Activated naive CD4-positive, alpha-beta T cell treated with anti-CD3 and anti-CD28 coated beads, Interleukin-2, amount 50 U/mL, for 72 hours (primary cell): ENCODE measurements around the gene SNX30. TPM values are rescaled to one million over a fixed set of nuclear protein-coding genes. Genes with fewer than 3 reads are reported as not detected.

Experiments used
- ATAC-seq, 2 donors: fragments of 150-1000 bp; cut with Tn5 transposase; 2 replicates each; pipeline ENCODE4 v1.10.0; 2021; ENCODE audit warnings: mild to moderate bottlenecking in 2 of 2, moderate library complexity in 2 of 2
- DNase-seq, 2 donors: peaks; one replicate each; pipeline ENCODE4 v3.0.0; 2021 to 2022; ENCODE audit warnings: low spot score in 2 of 2
- H3K27ac Mint-ChIP-seq, 2 donors: one replicate each; pipeline ENCODE4 v1.8.0; 2022; ENCODE audit warnings: mild to moderate bottlenecking in 2 of 2, mixed read lengths in 2 of 2
- H3K36me3 Mint-ChIP-seq, 2 donors: one replicate each; pipeline ENCODE4 v1.8.0; 2022; ENCODE audit warnings: mixed read lengths in 2 of 2
- H3K9me3 Mint-ChIP-seq, 2 donors: one replicate each; pipeline ENCODE4 v1.8.0; 2022; ENCODE audit warnings: mixed read lengths in 2 of 2
- total RNA-seq, 2 donors: library from RNA; stranded (reverse); gene quantifications; one replicate each; pipeline ENCODE4 v1.2.3, GENCODE V29; 2022

The SNX30 gene
- total RNA-seq, 2 donors from 2014 or later, result 5.6 to 7.9 TPM

DNA sequence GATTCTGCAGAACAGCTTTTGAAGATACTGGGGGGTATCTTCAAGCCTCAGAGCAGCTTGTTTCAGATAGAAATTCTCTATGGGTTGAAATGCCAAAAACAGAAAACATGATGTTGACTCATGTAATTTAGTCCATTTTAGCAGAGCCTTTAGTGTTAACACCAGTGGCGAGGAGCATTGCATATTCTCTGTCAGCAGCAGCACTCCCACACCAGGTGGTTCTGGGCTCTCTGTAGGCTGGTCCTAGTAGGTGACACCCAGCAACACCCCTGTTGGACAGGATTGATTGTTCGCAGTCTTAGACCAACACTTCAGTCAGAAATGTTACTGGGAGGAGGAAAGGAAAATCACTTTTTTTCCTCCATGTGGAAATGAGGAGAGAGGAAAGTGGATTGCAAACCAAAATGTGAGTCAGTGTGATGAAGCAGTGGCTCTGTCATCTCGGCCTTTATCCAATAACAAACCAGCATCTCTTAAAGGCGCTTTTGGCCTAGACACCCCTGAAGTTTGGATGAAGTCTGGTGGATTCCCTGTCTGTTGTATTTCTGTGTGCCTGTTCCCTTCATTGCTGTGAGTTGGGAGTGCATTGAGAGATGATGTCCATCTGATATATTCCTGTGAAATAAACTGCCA is 123.3 kb downstream of the SNX30 start:
- no peak overlapping the region for H3K27ac Mint-ChIP-seq
- ATAC-seq, result no peak
- peaks cover 0 to 4% of the 10 kb centered on the region in 2 donors for H3K9me3 Mint-ChIP-seq
- no peak for DNase-seq
- peaks cover 0 to 7% of the 10 kb centered on the region in 2 donors for H3K36me3 Mint-ChIP-seq

DNA sequence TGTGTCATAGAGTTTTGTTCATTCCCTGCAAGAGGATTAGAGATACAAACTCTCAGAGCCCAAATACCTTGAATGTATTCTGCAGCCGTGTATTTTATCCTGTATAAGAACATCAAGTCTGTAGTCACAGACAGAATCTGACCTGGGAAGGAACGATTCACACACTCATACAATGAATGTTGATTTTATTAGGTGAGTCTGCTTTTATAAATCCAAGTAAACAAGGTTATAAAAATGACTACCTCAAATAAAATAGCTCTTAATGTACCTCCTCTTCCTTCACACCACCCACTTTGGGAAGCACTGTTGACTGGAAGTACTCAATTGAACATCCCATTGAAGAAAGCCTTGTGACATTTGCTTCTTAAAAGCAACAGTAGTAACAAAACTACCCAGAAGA is 128.2 kb downstream of the SNX30 start:
- H3K36me3 Mint-ChIP-seq, result no peaks in the 10 kb centered on the region
- ATAC-seq, result no peak
- H3K9me3 Mint-ChIP-seq, result peaks cover 0 to 4% of the 10 kb centered on the region in 2 donors
- H3K27ac Mint-ChIP-seq, result no peak overlapping the region
- DNase-seq, result no peak

DNA sequence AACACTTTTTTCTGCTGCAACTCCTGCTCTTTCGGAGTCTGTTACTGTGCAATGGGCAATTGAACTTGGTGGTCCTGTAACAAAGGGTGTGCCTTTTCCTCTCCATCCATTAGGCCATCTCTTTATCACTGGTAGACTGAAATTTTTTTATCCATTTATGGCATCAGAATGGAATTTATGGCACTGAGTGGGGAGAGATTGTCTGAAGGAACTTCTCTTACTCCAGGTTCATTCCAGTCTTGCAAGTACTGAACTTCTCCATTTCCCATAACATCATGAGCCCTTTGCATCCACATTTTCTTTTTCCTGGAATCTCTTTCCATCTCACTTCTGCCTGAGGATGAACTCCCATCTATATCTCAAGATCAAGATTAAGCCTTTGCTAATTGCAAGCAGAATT is 130.1 kb downstream of the SNX30 start:
- peaks cover 0 to 4% of the 10 kb centered on the region in 2 donors for H3K9me3 Mint-ChIP-seq

DNA sequence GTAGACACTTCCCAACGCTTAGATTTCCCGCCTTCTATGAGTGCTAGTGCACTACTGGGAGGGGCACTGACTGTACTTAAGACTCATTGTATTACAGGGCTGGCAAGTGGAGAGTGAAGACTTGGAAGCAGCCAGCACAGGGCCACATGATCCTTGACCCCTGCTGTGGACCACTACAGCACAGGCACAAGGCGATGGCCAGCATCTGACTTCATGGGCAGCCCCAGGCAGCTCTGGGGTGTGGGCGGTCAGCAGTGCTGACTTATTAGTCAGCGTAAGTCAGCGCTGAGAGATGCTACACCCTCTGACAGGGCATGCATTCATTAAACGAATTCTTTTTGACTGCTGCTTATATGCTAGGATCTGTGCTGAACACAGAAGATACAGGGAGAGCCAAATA is 130.8 kb downstream of the SNX30 start:
- Mint-ChIP-seq H3K9me3 (no peaks in the 10 kb centered on the region), H3K27ac (no peak overlapping the region), H3K36me3 (no peaks in the 10 kb centered on the region)
- ATAC-seq (no peak), DNase-seq (no peak)

More for the DNA sequence above, 130.1 kb downstream of the SNX30 start:
- Mint-ChIP-seq H3K27ac (no peak overlapping the region), H3K36me3 (no peaks in the 10 kb centered on the region)
- no peak for DNase-seq
- no peak for ATAC-seq

DNA sequence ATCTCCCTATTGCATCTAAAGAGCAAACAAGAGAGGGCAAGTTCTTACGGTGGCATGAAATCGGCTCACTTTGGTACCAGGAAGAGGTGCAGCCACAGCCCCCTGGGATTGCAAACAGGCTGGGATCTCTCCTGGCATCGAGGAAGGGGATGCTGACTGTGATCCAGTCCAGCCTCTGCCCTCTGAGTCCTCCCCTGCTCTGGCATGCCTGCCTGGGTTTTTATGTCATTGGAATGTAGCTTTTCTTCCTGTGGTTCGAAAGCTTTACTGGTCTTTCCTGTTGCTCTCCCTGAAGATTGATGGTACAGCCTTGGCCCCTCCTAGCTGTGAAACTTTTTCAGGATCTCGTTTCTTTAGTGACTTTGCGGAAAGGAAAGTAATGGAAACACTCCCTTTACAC is 133.5 kb downstream of the SNX30 start:
- H3K27ac Mint-ChIP-seq, result no peak overlapping the region
- ATAC-seq, result no peak
- no peaks in the 10 kb centered on the region for H3K36me3 Mint-ChIP-seq
- no peaks in the 10 kb centered on the region for H3K9me3 Mint-ChIP-seq
- no peak for DNase-seq

DNA sequence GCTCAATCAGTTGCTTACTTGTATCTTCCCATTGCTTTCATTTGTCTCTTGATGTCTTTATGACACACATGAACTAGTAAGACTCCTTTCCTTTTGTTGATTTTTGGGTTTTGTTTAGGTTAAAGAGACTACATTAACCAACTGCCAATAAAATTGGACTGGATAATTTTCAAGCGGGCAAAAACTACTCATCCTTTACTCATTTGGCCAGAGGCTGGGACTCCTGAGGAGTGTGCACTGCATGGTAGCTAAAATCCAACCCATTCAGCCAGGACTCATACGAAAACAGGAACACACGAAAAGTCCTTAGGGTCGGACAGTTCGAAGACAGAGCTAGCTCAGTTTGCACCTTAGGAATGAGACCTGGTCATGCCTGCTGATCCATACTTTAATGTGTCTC is 134.2 kb downstream of the SNX30 start:
- Mint-ChIP-seq H3K27ac (no peak overlapping the region), H3K9me3 (no peaks in the 10 kb centered on the region)
- ATAC-seq, result no peak

DNA sequence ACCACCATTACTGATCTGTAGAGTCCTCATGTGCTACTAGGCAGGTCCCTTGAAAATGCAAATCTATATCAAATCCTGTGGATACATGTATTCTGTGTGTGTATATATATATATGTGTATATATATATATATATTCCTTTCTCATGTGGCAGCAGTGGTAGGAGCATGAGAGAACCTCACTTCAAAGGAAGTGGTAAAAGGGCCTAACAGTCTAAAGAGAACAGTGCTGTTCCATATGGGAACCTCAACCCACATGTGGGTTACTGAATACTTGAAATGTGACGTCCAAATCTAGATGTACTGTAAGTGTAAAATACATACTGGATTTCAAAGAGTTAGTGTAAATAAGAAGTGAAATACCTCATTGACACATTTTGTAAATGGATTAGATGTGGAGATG is 134.8 kb downstream of the SNX30 start:
- no peak overlapping the region for H3K27ac Mint-ChIP-seq
- no peaks in the 10 kb centered on the region for H3K9me3 Mint-ChIP-seq
- ATAC-seq (no peak), DNase-seq (no peak)
- peaks cover 0 to 10% of the 10 kb centered on the region in 2 donors for H3K36me3 Mint-ChIP-seq

More for the DNA sequence above, 134.2 kb downstream of the SNX30 start:
- no peak for DNase-seq
- peaks cover 0 to 4% of the 10 kb centered on the region in 2 donors for H3K36me3 Mint-ChIP-seq

DNA sequence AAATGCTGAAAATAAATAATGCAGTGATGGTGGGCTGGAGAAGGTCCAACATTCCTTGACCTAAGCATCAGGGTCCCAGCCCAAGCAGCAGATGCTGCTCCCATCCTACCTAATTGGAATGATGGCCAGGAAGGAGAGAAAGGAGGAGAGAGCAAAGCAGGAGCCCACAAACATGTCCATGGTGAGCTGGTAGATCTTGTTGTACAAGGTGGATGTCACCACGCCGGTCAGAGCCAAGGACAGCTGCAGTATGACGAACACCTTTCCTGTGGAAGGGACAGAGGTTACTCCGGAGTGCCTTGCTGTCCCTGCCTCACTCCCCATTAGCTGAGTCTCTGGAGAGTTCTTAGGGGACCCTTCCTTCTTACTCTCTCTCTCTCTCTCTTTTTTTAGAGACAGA is 135.8 kb downstream of the SNX30 start:
- ATAC-seq (no peak), DNase-seq (no peak)
- Mint-ChIP-seq H3K27ac (no peak overlapping the region), H3K9me3 (no peaks in the 10 kb centered on the region), H3K36me3 (peaks cover 0 to 10% of the 10 kb centered on the region in 2 donors)

DNA sequence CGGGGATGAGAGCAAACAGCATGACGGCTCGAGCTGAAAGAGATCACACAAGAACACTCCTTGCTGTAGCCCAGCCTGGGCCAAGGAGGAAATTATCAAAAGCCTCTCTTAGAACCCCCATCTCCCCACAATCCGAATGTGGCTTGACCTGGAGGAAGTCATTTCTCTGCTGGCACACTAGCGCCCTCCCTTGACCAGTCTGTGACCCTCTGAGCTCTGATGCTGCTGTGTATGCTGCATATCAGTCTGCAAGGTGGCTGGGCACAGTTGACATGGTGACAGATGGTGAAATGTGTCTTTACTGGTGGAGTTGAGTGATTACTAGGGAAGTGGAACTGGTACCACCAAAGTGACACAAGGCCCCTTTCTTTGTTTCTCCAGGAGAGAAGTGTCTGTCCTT is 136.8 kb downstream of the SNX30 start:
- DNase-seq (no peak), ATAC-seq (no peak)
- Mint-ChIP-seq H3K9me3 (no peaks in the 10 kb centered on the region), H3K36me3 (peaks cover 0 to 10% of the 10 kb centered on the region in 2 donors), H3K27ac (no peak overlapping the region)

DNA sequence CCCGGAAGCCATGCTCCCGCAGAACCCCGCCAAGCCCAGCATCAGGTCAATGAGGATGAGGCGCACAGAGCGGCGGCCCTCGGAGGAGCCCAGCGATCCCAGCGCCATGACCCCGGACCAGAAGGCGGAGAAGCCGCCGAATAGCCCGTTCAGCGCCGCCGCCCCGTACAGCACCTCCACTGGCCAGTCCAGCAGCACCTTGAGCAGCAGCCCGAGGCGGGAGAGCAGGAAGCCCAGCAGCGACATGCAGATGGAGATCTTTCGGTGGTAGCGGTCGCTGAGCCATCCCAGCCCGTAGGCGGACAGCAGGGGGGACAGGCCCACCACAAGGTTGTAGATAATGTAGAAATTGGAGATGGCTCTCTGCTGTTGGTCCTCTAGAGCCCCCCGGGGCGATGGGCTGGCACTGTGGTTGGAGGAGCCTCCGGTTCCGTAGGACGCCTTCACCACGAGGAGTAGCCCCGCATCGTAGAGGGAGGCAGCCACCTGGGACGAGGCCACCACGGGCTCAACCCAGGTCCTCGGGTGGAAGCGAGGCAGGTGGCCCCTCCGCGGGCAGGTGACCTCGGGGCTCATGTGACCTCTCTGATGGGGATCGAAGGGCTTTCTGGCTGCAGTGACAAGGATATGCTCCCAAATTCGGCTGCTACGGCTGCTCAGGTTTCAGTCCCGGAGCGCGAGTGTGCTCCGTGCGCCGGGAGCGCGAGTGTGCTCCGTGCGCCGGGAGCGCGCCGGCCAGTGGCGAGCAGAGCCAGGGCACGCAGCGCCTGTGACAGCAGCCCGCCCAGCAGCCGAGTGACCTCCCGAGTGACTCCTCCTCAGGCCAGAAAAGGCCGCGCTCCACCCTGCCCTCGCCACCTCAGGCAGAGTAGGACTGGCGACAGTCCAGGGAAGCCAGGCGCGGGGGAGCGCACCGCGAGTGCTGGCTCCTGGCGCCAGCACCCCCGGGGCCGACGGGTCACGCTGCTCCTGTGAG is 139.8 kb downstream of the SNX30 start, which contains the start of gene SLC46A2:
SLC46A2 (minus strand) TSS at position 771 of the 976 bp plus-strand sequence; CDS start at position 576, 195 bp downstream.
- H3K9me3 Mint-ChIP-seq, result no peaks in the 10 kb centered on the region
- H3K36me3 Mint-ChIP-seq, result peaks cover 0 to 10% of the 10 kb centered on the region in 2 donors
- H3K27ac Mint-ChIP-seq, result no peak within 1 kb of the TSS
- ATAC-seq, result no peak
- no peak for DNase-seq

DNA sequence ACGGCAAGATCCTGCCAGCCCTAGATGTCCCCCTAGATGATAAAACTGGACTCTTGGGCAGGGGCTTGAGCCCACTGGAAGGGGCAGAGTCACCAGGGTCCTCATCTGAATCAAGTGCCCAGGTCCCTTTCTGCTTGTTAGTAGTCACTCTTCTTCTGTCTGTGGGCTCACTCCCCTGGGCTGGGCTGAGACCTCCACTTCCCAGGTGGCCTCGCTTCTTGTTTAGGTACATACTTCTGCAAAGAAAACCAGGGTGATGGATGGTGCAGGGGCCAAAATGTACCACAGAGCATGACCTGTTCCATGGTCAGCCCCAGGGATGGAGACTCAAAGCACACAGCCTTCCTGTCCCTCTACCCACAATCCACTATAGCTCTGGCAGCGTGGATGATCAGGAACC is 141.0 kb downstream of the SNX30 start:
- no peak overlapping the region for H3K27ac Mint-ChIP-seq
- H3K9me3 Mint-ChIP-seq, result peaks cover 0 to 5% of the 10 kb centered on the region in 2 donors
- DNase-seq (no peak), ATAC-seq (no peak)
- peaks cover 0 to 10% of the 10 kb centered on the region in 2 donors for H3K36me3 Mint-ChIP-seq

DNA sequence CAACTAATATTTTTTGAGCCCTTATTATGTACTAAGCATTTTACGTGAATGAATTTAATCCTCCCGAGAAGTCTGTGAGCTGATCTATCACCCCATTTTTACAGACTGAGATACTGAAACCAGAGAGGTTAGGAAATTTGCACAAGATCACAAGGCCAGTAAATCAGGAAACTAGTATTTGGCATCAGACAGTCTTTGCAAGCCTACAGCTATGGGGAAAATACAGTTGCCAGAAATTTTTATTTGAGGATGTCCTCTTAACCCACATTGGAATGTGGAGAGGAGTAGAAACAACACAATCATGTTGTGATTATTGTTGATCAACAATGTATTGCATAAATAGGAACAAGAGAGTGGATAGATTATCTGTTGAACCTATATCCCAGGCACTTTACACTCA is 142.4 kb downstream of the SNX30 start:
- ATAC-seq, result no peak

DNA sequence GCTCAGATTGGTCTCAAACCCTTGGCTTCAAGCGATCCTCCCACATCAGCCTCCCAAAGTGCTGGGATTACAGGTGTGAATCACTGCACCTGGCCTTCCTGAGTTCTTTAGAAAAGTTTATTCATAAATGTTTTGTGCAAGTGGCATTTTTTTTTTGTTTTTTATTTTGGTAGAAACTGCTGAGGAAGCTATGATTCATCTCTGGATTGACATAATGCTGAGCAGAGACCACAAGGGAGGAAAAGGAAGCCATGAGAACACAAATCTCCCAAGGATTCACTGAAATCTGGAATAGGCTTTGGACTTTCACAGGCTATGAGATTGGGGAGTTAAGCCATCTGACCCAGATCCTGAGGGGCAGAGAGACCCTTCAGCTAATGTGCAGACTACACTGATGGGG is 143.5 kb downstream of the SNX30 start:
- H3K36me3 Mint-ChIP-seq, result peaks cover 0 to 10% of the 10 kb centered on the region in 2 donors
- ATAC-seq, result peak in 1 of 2 donors; percentile 41
- peaks cover 0 to 5% of the 10 kb centered on the region in 2 donors for H3K9me3 Mint-ChIP-seq
- DNase-seq, result no peak
- H3K27ac Mint-ChIP-seq, result no peak overlapping the region

More for the DNA sequence above, 142.4 kb downstream of the SNX30 start:
- DNase-seq, result no peak
- no peak overlapping the region for H3K27ac Mint-ChIP-seq
- H3K9me3 Mint-ChIP-seq, result peaks cover 0 to 5% of the 10 kb centered on the region in 2 donors
- peaks cover 0 to 10% of the 10 kb centered on the region in 2 donors for H3K36me3 Mint-ChIP-seq

DNA sequence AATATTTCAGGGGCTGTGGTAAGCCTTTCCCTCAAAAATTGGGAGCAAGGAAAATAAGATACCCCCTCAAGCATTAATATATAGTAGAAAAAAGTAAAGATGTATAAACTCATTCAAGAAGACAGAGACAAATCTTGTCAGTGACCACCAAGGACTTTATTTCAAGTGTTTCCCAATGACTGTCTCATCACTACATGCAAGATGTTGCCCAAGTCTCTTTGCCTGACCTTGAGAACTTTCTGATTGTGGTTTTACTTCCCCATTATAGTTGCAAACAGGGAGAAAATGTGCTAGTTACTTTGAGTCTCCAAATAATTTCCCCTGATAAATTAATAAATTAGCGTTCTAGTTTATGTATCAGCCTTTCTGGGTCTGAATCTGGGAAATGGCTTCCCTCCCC is 144.1 kb downstream of the SNX30 start:
- peaks cover 0 to 5% of the 10 kb centered on the region in 2 donors for H3K9me3 Mint-ChIP-seq
- H3K27ac Mint-ChIP-seq, result no peak overlapping the region
- H3K36me3 Mint-ChIP-seq, result peaks cover 0 to 6% of the 10 kb centered on the region in 2 donors
- ATAC-seq, result no peak
- DNase-seq, result no peak

DNA sequence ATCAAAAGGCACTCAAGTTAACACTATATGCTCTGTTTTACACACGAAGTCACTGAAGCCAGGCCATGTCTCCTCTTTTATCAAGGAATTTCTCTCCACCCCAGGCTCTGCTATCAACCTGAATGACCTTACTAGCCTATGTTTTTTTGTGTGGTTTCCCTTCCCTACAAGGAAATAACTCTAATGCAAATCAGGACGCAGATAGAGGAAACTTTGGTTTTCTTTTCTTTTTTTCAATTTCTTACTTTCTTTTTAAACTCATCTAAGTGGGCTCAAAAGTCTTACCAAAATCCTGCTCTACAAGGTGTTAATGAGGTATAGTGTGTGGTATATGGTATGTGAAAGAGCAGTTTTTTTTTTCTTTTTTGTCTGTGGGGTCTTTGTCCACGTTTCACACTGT is 145.6 kb downstream of the SNX30 start:
- H3K9me3 Mint-ChIP-seq, result peaks cover 0 to 5% of the 10 kb centered on the region in 2 donors
- H3K27ac Mint-ChIP-seq, result no peak overlapping the region
- DNase-seq (no peak), ATAC-seq (no peak)
- H3K36me3 Mint-ChIP-seq, result no peaks in the 10 kb centered on the region

DNA sequence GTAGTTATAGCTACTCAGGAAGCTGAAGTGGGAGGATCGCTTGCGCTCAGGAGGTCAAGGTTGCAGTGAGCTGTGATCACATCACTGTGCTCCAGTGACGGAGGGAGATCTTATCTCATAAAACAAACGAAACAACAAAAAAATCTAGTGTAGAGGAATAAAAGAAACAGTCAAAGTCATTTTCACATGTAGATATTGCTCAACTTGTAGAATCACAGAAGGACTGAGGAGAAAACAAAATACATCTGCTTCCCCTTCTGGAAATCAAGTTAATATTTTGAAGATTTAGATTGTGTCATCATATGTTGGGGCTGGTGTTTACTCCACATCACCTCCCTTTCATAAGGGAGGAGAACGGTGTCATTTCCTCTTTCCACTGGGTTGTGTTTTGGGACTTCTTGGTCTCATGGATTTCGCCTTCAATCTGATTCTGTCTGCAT is 148.3 kb downstream of the SNX30 start:
- ATAC-seq, result no peak
- H3K27ac Mint-ChIP-seq, result no peak overlapping the region

DNA sequence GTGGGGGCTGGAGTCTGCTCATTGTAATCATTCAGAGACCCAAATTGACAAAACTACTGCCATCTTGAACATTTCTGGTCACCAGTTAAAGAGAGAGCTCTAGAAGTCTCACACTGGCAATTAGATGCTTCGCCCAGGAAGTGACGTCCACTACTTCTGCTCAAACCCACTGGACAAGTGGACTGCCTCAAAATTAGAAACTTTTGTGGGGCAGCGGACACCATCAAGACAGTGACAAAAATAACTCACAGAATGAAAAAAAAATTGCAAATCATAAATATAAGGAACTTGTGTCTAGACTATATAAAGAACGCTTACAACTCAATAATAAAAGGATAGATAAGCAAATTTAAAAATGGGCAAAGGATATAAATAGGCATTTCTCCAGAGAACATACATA is 149.9 kb downstream of the SNX30 start:
- H3K9me3 Mint-ChIP-seq, result peaks cover 0 to 5% of the 10 kb centered on the region in 2 donors
- DNase-seq (no peak), ATAC-seq (no peak)
- peaks cover 0 to 5% of the 10 kb centered on the region in 2 donors for H3K36me3 Mint-ChIP-seq
- no peak overlapping the region for H3K27ac Mint-ChIP-seq

More for the DNA sequence above, 148.3 kb downstream of the SNX30 start:
- Mint-ChIP-seq H3K36me3 (peaks cover 0 to 5% of the 10 kb centered on the region in 2 donors), H3K9me3 (peaks cover 0 to 5% of the 10 kb centered on the region in 2 donors)
- DNase-seq, result no peak
